ENCODE results near the gene WNK2. TPM values are rescaled to one million over a fixed set of nuclear protein-coding genes. Genes with fewer than 3 reads are reported as not detected.

Gene WNK2
- total RNA-seq, 1 donor from 2014 or later = 1.9 TPM

DNA sequence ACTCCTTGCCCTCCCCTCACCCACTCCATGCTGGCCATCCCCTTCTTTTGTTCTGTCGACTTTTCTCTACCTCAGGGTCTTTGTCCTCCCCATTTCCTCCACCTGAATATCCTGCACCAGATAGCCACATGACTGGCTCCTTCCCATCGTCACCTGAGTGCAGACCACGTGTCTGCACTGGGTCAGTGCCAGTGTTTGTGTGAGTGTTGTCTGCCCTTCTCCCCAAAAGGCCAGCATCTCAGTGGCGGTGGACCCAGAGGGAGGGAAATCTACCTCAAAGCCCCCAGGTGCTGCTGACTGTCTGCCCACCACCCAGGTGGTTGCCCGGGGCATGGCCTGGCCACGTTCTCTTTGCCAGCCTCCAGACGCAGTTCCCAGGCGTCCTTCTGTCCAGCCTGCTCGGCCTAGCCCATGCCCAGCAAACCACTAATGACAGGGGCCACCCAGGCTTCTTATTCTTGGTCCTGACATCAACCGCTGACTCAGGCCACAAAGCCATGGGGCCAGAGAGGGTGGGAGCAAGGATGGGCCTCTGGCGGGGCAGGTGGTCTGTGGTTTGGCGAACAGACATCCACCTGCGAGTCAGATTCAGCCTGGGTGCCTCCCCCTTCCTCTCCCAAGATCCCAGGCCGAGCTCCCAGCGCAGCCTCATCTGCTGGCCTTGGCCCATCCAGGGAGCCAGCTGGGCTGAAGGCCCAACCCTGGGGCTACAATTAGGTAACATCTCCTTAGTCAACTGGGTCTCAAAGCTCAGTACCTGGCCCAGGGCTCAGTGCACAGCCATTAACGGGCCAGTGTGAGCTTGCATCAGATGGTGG, 44.4 kb upstream of the WNK2 start:
- H3K9me3 ChIP-seq (ENCODE audit: insufficient read depth, low read depth, low read length) = no peaks in the 10 kb centered on the region
- H4K20me1 ChIP-seq (ENCODE audit: insufficient read depth, low read length) = no peaks in the 10 kb centered on the region
- Mint-ChIP-seq H3K27ac (ENCODE audit: unreplicated experiment) (no peak overlapping the region), H3K27me3 (ENCODE audit: low read depth, unreplicated experiment) (peaks cover 20% of the 10 kb centered on the region), H3K9me3 (ENCODE audit: unreplicated experiment) (peaks cover 3% of the 10 kb centered on the region), H3K4me1 (ENCODE audit: low read depth, unreplicated experiment) (peaks cover 2% of the 10 kb centered on the region), H3K4me3 (ENCODE audit: unreplicated experiment) (no peak overlapping the region), H3K36me3 (ENCODE audit: low read depth, unreplicated experiment) (no peaks in the 10 kb centered on the region)
- peaks cover 13% of the 10 kb centered on the region for H3K4me1 ChIP-seq (ENCODE audit: insufficient read depth, low read length)
- FAIRE-seq (no peak), DNase-seq (ENCODE audit: low read depth) (no peak)
- H3K4me2 ChIP-seq (ENCODE audit: low read length) = no peak overlapping the region
- no peak overlapping the region for H2AFZ ChIP-seq (ENCODE audit: low read depth, low read length)
- no peak overlapping the region for H3K27ac ChIP-seq (ENCODE audit: low read depth, low read length)
- no peak overlapping the region for H3K4me3 ChIP-seq (ENCODE audit: insufficient read depth, low read depth, low read length)
- no peaks in the 10 kb centered on the region for H3K79me2 ChIP-seq (ENCODE audit: insufficient read depth, low read length)
- no peaks in the 10 kb centered on the region for H3K36me3 ChIP-seq (ENCODE audit: insufficient read depth, low read length)
- peaks cover 3% of the 10 kb centered on the region for H3K27me3 ChIP-seq (ENCODE audit: insufficient read depth, low read length)
- TF ChIP-seq, protein P1, sequence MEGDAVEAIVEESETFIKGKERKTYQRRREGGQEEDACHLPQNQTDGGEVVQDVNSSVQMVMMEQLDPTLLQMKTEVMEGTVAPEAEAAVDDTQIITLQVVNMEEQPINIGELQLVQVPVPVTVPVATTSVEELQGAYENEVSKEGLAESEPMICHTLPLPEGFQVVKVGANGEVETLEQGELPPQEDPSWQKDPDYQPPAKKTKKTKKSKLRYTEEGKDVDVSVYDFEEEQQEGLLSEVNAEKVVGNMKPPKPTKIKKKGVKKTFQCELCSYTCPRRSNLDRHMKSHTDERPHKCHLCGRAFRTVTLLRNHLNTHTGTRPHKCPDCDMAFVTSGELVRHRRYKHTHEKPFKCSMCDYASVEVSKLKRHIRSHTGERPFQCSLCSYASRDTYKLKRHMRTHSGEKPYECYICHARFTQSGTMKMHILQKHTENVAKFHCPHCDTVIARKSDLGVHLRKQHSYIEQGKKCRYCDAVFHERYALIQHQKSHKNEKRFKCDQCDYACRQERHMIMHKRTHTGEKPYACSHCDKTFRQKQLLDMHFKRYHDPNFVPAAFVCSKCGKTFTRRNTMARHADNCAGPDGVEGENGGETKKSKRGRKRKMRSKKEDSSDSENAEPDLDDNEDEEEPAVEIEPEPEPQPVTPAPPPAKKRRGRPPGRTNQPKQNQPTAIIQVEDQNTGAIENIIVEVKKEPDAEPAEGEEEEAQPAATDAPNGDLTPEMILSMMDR (IDR thresholded peaks at IDR 0.05; ENCODE audit: insufficient read depth, low read depth, low read length) = no peak
- no peak for TF ChIP-seq EZH2 (IDR thresholded peaks at IDR 0.05; ENCODE audit: insufficient read depth, low read length)
- no peak overlapping the region for H3K9ac ChIP-seq (ENCODE audit: low read length)

DNA sequence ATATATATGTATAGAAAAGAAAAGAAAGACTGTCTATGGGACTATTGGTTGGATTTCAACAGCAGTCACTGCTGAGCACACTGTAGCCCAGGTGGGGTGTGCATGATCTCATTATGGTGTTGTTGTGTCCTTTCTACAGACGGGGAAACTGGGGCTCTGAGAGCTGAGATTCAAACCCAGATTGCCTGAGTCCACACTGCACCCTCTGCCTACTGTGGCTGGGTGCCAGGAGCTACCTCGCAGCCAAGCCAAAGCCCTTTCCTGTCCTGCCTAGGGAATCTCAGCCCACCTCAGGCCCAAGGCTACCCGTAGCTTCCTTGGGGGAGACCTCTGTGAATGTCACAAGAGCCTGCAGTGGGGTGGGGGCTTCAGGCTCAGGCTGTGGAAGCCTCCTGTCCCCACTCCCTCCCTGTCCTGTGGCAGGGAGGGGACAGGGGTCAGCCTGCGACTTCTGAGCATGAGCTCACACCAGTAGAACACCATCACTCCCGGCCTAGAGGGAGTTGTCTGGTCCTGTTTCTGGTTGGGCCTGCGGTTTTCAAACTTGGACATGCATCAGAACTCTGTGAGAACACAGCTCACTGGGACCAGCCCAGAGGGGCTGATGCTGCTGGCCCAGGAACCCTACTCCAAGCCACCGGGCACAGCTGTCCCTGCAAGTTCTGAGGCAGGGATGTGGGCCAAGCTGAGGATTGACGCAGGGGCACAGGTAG, 42.0 kb upstream of the WNK2 start:
- FAIRE-seq (no peak), DNase-seq (ENCODE audit: low read depth) (no peak)
- Histone ChIP-seq H3K27me3 (ENCODE audit: insufficient read depth, low read length) (peaks cover 4% of the 10 kb centered on the region), H2AFZ (ENCODE audit: low read depth, low read length) (no peak overlapping the region), H3K27ac (ENCODE audit: low read depth, low read length) (no peak overlapping the region), H3K79me2 (ENCODE audit: insufficient read depth, low read length) (no peaks in the 10 kb centered on the region), H3K4me3 (ENCODE audit: insufficient read depth, low read depth, low read length) (no peak overlapping the region), H3K9me3 (ENCODE audit: insufficient read depth, low read depth, low read length) (no peaks in the 10 kb centered on the region), H3K4me1 (ENCODE audit: insufficient read depth, low read length) (peaks cover 7% of the 10 kb centered on the region), H3K36me3 (ENCODE audit: insufficient read depth, low read length) (no peaks in the 10 kb centered on the region), H4K20me1 (ENCODE audit: insufficient read depth, low read length) (no peaks in the 10 kb centered on the region), H3K4me2 (ENCODE audit: low read length) (no peak overlapping the region), H3K9ac (ENCODE audit: low read length) (no peak overlapping the region)
- Mint-ChIP-seq H3K4me1 (ENCODE audit: low read depth, unreplicated experiment) (peaks cover 2% of the 10 kb centered on the region), H3K27ac (ENCODE audit: unreplicated experiment) (no peak overlapping the region), H3K4me3 (ENCODE audit: unreplicated experiment) (no peak overlapping the region), H3K36me3 (ENCODE audit: low read depth, unreplicated experiment) (no peaks in the 10 kb centered on the region), H3K9me3 (ENCODE audit: unreplicated experiment) (peaks cover 3% of the 10 kb centered on the region), H3K27me3 (ENCODE audit: low read depth, unreplicated experiment) (peaks cover 14% of the 10 kb centered on the region)
- no peak for TF ChIP-seq EZH2 (IDR thresholded peaks at IDR 0.05; ENCODE audit: insufficient read depth, low read length)
- TF ChIP-seq, protein P1 (IDR thresholded peaks at IDR 0.05; ENCODE audit: insufficient read depth, low read depth, low read length) = no peak
